D721Med (cell line): Measurements from ENCODE around the gene HDAC11.

Source experiments
- DNase-seq: peaks from one replicate; pipeline ENCODE4 v3.0.0; 2011; ENCODE audit warnings: low spot score; ENCODE audit not compliant: insufficient read length
- FAIRE-seq: peaks from 2 replicates; lab custom pipeline; 2011; peaks lifted over from hg19 to GRCh38; lab: Jason Lieb, UNC
- TF ChIP-seq, protein P1 (sequence below): IDR thresholded peaks from 2 replicates; pipeline ENCODE4 v1.5.1; 2012; ENCODE audit warnings: mild to moderate bottlenecking, control low read depth; ENCODE audit not compliant: insufficient read depth; ENCODE audit errors: missing control alignments

HDAC11 gene

DNA sequence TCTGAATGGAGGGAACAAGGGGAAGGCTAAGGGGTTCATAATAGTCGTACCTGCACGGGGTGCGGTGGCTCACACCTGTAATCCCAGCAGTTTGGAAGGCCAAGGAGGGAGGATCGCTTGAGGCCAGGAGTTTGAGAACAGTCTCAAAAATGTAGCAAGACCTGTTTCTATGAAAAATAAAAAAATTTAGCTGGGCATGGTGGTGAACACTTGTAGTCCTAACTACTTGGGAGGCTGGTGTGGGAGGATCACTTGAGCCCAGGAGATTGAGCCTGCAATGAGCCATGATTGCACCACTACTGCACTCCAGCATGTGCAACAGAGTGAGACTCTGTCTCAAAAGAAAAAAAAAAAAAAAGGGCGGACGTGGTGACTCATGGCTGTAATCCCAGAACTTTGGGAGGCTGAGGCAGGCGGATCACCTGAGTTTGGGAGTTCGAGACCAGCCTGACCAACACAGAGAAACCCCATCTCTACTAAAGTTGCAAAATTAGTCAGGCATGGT, 17.9 kb upstream of the HDAC11 start:
- no peak for DNase-seq
- FAIRE-seq = no peak
- TF ChIP-seq, protein P1, sequence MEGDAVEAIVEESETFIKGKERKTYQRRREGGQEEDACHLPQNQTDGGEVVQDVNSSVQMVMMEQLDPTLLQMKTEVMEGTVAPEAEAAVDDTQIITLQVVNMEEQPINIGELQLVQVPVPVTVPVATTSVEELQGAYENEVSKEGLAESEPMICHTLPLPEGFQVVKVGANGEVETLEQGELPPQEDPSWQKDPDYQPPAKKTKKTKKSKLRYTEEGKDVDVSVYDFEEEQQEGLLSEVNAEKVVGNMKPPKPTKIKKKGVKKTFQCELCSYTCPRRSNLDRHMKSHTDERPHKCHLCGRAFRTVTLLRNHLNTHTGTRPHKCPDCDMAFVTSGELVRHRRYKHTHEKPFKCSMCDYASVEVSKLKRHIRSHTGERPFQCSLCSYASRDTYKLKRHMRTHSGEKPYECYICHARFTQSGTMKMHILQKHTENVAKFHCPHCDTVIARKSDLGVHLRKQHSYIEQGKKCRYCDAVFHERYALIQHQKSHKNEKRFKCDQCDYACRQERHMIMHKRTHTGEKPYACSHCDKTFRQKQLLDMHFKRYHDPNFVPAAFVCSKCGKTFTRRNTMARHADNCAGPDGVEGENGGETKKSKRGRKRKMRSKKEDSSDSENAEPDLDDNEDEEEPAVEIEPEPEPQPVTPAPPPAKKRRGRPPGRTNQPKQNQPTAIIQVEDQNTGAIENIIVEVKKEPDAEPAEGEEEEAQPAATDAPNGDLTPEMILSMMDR = no peak

DNA sequence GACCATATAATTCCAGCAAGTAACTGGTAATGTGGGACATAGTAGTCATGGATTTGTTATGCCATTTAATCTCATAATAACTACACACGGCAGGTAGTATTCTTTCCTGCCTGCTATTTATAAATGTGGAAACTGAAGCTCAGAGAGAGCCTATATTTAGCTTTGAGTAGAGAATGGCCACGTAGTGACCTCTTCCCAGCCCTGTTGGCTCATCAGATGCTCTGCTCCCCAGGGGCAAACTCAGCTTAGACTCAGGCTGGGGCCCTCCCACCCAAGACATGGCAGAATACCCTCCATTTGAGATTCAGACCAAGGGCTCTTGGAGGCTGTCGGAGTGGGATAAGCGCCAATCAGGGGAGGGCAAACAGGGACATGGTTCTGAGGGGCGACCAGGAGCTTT, 17.3 kb upstream of the HDAC11 start:
- no peak for DNase-seq
- TF ChIP-seq, protein P1 = no peak
- FAIRE-seq = no peak

DNA sequence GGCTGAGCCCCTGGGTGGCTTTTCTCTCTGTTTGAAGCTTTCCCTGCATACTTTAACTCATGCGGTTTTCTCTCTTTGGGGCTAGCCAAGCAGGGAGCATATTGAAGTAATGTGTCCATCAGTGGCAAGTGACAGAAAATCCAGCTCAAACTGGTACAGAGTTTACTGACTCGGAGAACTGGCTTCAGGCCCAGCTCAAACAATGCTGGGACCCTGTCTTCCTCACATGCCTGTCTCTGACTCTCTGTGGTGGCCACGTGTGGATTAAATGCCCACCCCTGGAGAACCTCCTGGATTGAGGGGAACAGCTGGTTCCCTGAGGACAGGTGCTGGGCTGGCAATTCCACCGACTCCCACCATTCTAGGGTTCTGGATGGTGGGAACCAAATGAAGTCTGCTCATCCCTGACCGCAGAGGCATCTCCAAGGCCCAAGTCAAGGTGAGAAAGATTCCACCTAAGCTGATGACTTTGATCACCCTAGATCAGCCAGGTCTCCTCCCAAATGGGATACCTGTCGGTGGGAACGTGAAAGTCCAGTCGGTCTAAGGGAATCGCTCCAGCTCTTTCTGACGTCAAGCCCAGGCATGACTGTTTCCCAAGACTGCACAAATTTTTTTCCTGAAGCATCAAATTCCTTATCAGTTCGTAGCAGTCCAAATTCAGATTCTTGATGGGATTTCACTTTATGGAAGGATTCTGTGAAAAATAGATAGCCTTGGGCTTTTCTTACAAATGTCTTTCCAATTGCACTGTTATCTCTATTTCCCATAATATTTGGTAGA, 16.3 kb upstream of the HDAC11 start:
- TF ChIP-seq, protein P1 = no peak
- FAIRE-seq = no peak
- no peak for DNase-seq

DNA sequence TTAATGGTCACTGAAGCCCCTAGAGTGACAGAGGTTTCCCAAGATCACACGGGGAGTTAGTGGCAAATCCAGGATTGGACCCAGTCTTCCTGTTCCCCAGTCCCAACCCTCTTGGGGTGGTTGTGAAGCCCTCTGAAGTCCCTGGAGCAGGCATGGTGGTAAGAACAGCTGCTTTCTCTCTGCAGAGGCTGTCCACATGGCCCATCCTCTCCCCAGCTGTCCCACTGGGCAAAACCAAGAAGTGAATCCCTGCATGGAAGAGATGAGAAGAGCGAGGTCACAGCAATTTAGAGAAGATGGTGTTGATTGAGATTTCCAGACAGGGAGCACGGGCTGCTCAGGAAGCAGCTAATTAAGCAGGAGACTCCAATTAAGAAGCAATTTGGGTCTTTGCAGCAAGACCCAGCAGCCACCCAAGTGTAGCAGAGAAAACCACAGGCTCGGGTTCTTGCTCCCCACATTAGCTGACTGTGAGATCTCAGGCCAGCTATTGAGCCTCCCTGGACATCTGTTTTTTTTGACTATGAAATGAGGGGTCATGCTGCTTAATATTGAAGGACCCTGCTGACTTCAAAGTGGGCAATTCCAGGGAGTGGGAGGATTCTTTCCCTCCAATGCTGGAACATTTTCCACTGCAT, 14.8 kb upstream of the HDAC11 start:
- DNase-seq = no peak
- TF ChIP-seq, protein P1 = no peak
- no peak for FAIRE-seq

DNA sequence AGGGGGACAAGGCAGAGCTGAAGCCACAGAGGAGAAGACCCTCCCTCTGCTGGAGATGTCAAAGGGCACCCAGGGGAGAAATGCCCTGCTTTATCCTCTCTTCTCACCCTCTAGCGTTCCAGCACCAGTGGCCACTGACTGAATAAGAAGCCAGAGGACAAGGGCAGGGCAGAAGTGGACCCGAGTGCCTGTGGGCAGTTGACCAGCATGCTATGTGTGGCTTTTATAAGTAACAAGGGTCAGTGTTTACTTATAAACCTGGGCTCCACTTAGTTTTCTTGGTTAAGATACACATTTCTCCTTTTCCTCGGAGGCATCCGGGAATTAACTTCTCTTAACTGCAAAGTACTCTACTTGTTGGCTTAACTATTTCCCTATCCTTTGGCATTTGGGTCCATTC, 13.3 kb upstream of the HDAC11 start:
- no peak for DNase-seq
- TF ChIP-seq, protein P1 = no peak
- no peak for FAIRE-seq

DNA sequence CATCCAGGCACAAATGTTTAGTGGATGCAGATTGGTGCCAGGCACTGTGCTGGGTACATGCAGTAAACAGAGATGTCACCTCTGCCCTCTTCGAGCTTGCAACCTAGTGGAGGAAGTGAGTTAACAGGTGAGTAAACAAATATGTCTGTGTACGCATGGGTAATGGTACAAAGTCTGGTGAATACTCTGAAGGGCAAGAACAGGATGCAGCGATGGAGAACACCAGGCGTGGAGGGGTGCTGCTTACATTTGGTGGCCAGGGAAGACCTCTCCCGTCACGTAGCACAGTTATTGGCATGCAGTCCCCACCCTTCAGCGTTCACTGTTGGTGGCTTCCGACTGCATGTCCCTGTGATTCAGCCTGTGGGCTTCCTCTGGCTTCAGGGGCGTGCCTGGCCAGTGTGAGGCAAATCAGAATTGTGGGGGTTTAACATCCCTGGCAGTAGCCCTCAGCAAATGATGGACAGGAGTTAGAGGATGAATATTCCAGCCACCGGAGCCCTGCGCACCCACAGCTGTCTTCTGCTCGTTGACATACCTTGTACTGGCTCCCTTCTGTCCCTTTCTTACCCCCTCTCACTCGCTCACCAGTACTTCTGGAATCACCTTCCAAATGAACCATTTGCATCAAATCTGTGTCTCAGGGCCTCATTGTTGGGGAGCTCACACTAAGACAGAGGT, 9.1 kb upstream of the HDAC11 start:
- TF ChIP-seq, protein P1 = no peak
- no peak for DNase-seq
- FAIRE-seq = no peak
